ENCODE results near the gene ANKS6. TPM values are rescaled to one million over a fixed set of nuclear protein-coding genes. Genes with fewer than 3 reads are reported as not detected.

ANKS6 gene
- total RNA-seq, 1 donor = 12.7 TPM

GRCh38 chr9:98808411-98808815 lies 12.1 kb upstream of the ANKS6 start:
- peak overlapping the region; percentile 75 for H3K4me3 ChIP-seq (ENCODE audit: low read depth, low read length)
- DNase-seq (ENCODE audit: low read depth) = no peak
- no peak for TF ChIP-seq CTCF (IDR thresholded peaks at IDR 0.05; ENCODE audit: insufficient read depth, low read length)

GRCh38 chr9:98807814-98808195 lies 11.4 kb upstream of the ANKS6 start:
- H3K4me3 ChIP-seq (ENCODE audit: low read depth, low read length) = peak overlapping the region; percentile 75
- DNase-seq (ENCODE audit: low read depth) = no peak
- TF ChIP-seq CTCF (IDR thresholded peaks at IDR 0.05; ENCODE audit: insufficient read depth, low read length) = no peak

GRCh38 chr9:98807070-98807813 lies 10.9 kb upstream of the ANKS6 start, which contains the start of gene GALNT12:
Gene GALNT12, plus strand, starts transcription at chr9:98807670. Its CDS starts 29 bp downstream, at chr9:98807699.
- no peak for TF ChIP-seq CTCF (IDR thresholded peaks at IDR 0.05; ENCODE audit: insufficient read depth, low read length)
- H3K4me3 ChIP-seq (ENCODE audit: low read depth, low read length) = peak within 1 kb of the TSS; percentile 75
- DNase-seq (ENCODE audit: low read depth) = no peak

- DNase-seq (ENCODE audit: low read depth) = peak; percentile 56
- peak; percentile 48 for TF ChIP-seq CTCF (IDR thresholded peaks at IDR 0.05; ENCODE audit: insufficient read depth, low read length)
- H3K4me3 ChIP-seq (ENCODE audit: low read depth, low read length) = no peak overlapping the region
Observed at GRCh38 chr9:98806394-98807035, 10.2 kb upstream of the ANKS6 start.

- DNase-seq (ENCODE audit: low read depth) = peak; percentile 76
- H3K4me3 ChIP-seq (ENCODE audit: low read depth, low read length) = no peak overlapping the region
- no peak for TF ChIP-seq CTCF (IDR thresholded peaks at IDR 0.05; ENCODE audit: insufficient read depth, low read length)
Observed at GRCh38 chr9:98805506-98806272, 9.3 kb upstream of the ANKS6 start.

GRCh38 chr9:98804083-98804482 lies 7.7 kb upstream of the ANKS6 start:
- H3K4me3 ChIP-seq (ENCODE audit: low read depth, low read length) = no peak overlapping the region
- TF ChIP-seq CTCF (IDR thresholded peaks at IDR 0.05; ENCODE audit: insufficient read depth, low read length) = no peak
- no peak for DNase-seq (ENCODE audit: low read depth)
